ENCODE results near the gene SSBP4. TPM values are rescaled to one million over a fixed set of nuclear protein-coding genes. Genes with fewer than 3 reads are reported as not detected.
"Not testable (repeated sequence)": the region's sequence is repeated elsewhere in the genome, so short reads cannot be mapped to it uniquely, and the experiment has no call there.

The SSBP4 gene
- total RNA-seq (ENCODE audit: low replicate concordance) = 66.7 and 76.4 TPM in 2 replicates

DNA sequence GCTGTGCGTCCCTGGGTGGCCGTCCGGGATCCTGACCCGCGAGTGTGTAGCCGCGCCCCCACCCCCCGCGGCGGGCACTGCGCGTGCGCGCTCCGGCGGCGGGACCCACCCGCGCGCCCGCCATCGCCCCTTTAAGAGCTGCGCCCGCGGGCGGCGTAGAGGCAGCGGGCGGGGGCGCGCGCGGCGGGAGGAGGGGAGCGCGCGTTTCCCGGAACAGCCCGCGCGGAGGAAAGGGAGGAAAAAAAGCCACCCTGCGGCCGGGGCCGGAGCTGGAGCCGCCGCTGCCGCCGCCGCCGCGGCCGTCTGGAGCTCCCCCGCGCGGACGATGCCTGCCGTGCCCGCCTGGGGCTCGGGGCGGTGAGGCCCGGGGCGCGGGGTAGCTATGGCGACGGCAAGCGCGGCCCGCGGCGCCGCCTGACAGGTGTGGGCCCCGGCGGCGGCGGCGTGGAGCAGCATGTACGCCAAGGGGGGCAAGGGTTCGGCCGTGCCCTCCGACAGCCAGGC lies at the start of gene SSBP4:
Gene SSBP4, plus strand, starts transcription at position 204 of the 504 bp plus-strand sequence. Its CDS starts 251 bp downstream, at position 455.
- TF ChIP-seq CTCF (IDR thresholded peaks at IDR 0.05; ENCODE audit: insufficient read depth, low read length) = peak; percentile 30
- peak; percentile 66 for DNase-seq (ENCODE audit: low read depth)
- H3K4me3 ChIP-seq (ENCODE audit: low read depth, low read length) = peak within 1 kb of the TSS; percentile 80

- no peak for TF ChIP-seq CTCF (IDR thresholded peaks at IDR 0.05; ENCODE audit: insufficient read depth, low read length)
- no peak overlapping the region for H3K4me3 ChIP-seq (ENCODE audit: low read depth, low read length)
- no peak for DNase-seq (ENCODE audit: low read depth)
These were observed 45.7 kb upstream of the SSBP4 start for GRCh38 chr19:18373407-18373891.

GRCh38 chr19:18373892-18374629 lies 45.1 kb upstream of the SSBP4 start:
- no peak overlapping the region for H3K4me3 ChIP-seq (ENCODE audit: low read depth, low read length)
- no peak for TF ChIP-seq CTCF (IDR thresholded peaks at IDR 0.05; ENCODE audit: insufficient read depth, low read length)
- peak; percentile 98 for DNase-seq (ENCODE audit: low read depth)

DNA sequence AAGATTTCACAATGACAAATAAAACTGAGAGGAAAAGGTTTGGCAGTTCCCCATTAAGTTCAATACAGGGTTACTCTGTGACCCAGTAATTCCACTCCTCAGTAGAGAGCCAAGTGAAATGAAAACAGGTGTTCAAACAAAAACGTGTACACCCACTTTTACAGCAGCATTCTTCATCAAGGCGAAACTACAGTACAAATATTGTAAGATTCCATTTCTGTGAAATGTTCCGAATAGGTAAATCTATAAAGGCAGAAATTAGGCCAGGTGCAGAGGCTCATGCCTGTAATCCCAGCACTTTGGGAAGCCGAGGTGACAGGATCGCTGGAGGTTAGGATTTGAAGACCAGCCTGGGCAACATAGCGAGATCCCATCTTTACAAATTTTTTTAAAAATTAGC lies 42.2 kb upstream of the SSBP4 start:
- no peak for TF ChIP-seq CTCF (IDR thresholded peaks at IDR 0.05; ENCODE audit: insufficient read depth, low read length)
- H3K4me3 ChIP-seq (ENCODE audit: low read depth, low read length) = no peak overlapping the region
- DNase-seq (ENCODE audit: low read depth) = no peak

DNA sequence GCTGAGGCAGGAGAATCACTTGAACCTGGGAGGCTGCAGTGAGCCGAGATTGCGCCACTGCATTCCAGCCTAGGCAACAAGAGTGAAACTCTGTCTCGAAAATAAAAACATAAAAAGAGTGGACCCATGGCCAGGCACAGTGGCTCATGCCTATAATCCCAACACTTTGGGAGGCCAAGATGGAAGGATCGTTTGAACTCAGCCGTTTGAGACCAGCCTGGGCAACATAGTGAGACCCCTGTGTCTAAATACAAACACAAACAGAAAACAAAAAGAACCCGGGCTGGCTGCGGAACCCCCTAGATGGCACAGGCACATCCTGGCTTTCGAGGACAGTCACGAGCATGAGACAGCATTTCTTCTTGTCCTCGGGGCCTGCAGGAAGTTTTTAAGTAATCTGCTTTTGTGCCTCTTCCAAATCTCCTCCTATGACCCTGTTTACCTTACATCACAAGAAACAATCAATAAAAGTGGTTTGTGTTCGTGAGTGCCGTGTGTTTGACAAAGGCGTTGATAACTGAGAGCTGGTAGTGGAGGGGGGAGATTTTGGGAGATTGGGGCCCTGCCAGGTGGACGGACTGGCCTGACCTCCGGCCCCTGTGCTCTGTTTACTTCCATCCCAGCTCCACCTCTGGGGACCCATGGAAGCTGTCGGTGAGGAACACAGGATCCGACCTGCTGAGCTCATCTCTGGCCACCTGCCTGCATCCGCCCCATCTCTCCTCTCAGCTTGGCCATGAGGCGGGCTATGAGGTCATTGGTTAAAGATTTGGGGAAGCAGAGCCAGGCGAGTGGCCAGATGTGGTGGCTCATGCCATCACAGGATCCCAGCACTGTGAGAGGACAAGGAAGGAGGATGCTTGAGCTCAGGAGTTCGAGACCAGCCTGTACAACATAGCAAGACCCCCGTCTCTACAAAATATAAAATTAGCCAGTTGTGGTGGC lies 39.1 kb upstream of the SSBP4 start:
- no peak for TF ChIP-seq CTCF (IDR thresholded peaks at IDR 0.05; ENCODE audit: insufficient read depth, low read length)
- peak; percentile 97 for DNase-seq (ENCODE audit: low read depth)
- H3K4me3 ChIP-seq (ENCODE audit: low read depth, low read length) = no peak overlapping the region

GRCh38 chr19:18380843-18381242 lies 38.4 kb upstream of the SSBP4 start:
- H3K4me3 ChIP-seq (ENCODE audit: low read depth, low read length) = no peak overlapping the region
- no peak for TF ChIP-seq CTCF (IDR thresholded peaks at IDR 0.05; ENCODE audit: insufficient read depth, low read length)
- no peak for DNase-seq (ENCODE audit: low read depth)

GRCh38 chr19:18383622-18384021 lies 35.6 kb upstream of the SSBP4 start:
- not testable (repeated sequence) for H3K4me3 ChIP-seq (ENCODE audit: low read depth, low read length); DNase-seq (ENCODE audit: low read depth)
